ENCODE data around the gene TRPM3. TPM values are rescaled to one million over a fixed set of nuclear protein-coding genes. Genes with fewer than 3 reads are reported as not detected.

The TRPM3 gene
- total RNA-seq, 1 experiment from 2014 or later: 5.4 TPM

DNA sequence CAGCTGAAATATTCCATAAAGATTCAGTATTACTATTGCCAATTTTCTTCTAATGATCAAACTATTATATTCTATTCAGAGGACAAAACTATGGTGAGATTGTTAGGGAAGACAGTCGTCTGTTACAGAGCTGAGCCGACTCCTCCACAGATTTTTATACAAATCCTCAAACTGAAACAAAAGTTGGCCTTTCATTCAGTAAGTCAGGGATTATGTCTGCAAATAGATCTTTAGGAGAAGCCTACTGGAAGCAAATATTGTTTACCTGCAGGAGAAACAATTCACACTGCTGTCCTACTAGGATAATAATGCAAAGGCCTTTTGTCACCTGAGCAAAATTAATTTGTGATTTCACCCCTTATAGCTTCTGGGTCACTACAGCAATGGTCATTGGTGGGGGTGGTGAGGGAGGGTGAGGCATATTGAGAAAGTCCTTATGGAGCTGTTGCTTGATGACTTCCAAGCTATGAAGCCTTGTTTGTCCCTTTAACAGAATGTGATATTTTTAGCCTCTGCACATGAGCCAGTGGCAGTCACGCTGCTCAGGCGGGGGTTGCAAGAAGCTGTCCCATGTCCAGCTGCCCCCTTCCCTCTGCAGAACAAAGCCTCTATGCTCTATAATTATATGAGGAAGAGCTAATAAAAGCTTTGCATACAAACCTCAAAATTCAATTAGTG is 506.5 kb downstream of the TRPM3 start (continued):
- no peak for TF ChIP-seq EMX1 (CRISPR knock-in tag; IDR thresholded peaks at IDR 0.05)
- TF ChIP-seq FOXJ3 (CRISPR knock-in tag; IDR thresholded peaks at IDR 0.05; ENCODE audit: borderline replicate concordance): no peak
- no peak for TF ChIP-seq NR3C1 (CRISPR knock-in tag; conservative IDR thresholded peaks at IDR 0.05; ENCODE audit: low read depth)
- TF ChIP-seq, protein P1, sequence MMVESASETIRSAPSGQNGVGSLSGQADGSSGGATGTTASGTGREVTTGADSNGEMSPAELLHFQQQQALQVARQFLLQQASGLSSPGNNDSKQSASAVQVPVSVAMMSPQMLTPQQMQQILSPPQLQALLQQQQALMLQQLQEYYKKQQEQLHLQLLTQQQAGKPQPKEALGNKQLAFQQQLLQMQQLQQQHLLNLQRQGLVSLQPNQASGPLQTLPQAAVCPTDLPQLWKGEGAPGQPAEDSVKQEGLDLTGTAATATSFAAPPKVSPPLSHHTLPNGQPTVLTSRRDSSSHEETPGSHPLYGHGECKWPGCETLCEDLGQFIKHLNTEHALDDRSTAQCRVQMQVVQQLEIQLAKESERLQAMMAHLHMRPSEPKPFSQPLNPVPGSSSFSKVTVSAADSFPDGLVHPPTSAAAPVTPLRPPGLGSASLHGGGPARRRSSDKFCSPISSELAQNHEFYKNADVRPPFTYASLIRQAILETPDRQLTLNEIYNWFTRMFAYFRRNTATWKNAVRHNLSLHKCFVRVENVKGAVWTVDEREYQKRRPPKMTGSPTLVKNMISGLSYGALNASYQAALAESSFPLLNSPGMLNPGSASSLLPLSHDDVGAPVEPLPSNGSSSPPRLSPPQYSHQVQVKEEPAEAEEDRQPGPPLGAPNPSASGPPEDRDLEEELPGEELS (CRISPR knock-in tag; IDR thresholded peaks at IDR 0.05): no peak
- TF ChIP-seq ZNF232 (CRISPR knock-in tag; IDR thresholded peaks at IDR 0.05): no peak
- TF ChIP-seq PRRX2 (CRISPR knock-in tag; IDR thresholded peaks at IDR 0.05): no peak
- TF ChIP-seq RORB (CRISPR knock-in tag; IDR thresholded peaks at IDR 0.05): no peak
- TF ChIP-seq JAZF1 (CRISPR knock-in tag; IDR thresholded peaks at IDR 0.05): no peak
- no peak for TF ChIP-seq MYBL2 (CRISPR knock-in tag; IDR thresholded peaks at IDR 0.05)

DNA sequence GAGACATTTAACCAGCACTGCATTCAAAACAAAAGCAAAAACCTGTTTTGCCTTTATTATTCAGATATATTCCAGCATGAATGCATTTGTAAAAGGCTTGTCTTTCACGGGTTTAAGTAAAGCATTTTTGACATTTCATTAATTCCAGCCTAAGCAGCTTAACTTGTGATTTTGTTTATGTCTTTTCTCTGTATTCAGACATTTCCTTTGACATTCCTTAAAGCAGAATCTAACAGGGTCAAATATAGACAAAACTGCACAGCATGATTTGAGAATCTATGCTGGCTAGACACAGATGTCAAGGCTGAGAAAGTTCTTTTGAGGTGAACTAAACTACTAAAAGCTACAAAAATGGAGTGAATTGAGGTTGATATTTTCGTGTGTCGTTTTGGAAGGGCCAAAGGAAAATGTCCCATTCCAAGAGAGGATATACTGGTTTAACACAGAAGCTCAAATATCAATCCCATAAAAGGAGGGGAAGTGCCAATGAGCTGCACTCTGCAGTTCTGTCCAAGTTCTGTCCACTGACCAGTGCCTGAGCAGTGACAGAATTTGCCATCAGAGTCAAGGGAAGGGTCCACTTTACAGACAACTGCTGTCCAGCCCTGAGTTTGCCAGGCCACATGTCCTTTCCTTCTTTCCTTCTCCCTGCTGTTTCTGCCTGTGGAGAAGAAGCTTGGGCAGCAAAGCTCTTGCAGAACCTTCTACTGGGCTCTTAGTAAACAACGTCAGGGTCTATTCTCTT is 508.2 kb downstream of the TRPM3 start:
- POLR2A ChIA-PET: no interaction called here
- no peaks in the 10 kb centered on the region; the same call in 1 of the 2 replicates for H3K36me3 Mint-ChIP-seq
- no peak overlapping the region for H3K27ac Mint-ChIP-seq
- CTCF ChIA-PET: interaction anchor here (0.8 to 1.3 kb wide), 3 partner anchors 11 to 27 kb away, joined by 3 to 4 read pairs (median 4); no protein-coding TSS in a partner anchor
- no peaks in the 10 kb centered on the region for H3K27me3 Mint-ChIP-seq (ENCODE audit: low read depth)
- H3K4me3 Mint-ChIP-seq: no peak overlapping the region
- H3K4me1 Mint-ChIP-seq: peaks cover 8% of the 10 kb centered on the region
- ATAC-seq (no peak), DNase-seq (ENCODE audit: low spot score) (no peak)
- no peaks in the 10 kb centered on the region for H3K9me3 Mint-ChIP-seq
- no peak for TF ChIP-seq SOX15 (CRISPR knock-in tag; IDR thresholded peaks at IDR 0.05)
- TF ChIP-seq NR1H2 (CRISPR knock-in tag; IDR thresholded peaks at IDR 0.05): no peak
- TF ChIP-seq ZNF232 (CRISPR knock-in tag; IDR thresholded peaks at IDR 0.05): no peak
- TF ChIP-seq, protein P2, sequence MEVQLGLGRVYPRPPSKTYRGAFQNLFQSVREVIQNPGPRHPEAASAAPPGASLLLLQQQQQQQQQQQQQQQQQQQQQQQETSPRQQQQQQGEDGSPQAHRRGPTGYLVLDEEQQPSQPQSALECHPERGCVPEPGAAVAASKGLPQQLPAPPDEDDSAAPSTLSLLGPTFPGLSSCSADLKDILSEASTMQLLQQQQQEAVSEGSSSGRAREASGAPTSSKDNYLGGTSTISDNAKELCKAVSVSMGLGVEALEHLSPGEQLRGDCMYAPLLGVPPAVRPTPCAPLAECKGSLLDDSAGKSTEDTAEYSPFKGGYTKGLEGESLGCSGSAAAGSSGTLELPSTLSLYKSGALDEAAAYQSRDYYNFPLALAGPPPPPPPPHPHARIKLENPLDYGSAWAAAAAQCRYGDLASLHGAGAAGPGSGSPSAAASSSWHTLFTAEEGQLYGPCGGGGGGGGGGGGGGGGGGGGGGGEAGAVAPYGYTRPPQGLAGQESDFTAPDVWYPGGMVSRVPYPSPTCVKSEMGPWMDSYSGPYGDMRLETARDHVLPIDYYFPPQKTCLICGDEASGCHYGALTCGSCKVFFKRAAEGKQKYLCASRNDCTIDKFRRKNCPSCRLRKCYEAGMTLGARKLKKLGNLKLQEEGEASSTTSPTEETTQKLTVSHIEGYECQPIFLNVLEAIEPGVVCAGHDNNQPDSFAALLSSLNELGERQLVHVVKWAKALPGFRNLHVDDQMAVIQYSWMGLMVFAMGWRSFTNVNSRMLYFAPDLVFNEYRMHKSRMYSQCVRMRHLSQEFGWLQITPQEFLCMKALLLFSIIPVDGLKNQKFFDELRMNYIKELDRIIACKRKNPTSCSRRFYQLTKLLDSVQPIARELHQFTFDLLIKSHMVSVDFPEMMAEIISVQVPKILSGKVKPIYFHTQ (CRISPR knock-in tag; IDR thresholded peaks at IDR 0.05): no peak
- TF ChIP-seq, protein P3, sequence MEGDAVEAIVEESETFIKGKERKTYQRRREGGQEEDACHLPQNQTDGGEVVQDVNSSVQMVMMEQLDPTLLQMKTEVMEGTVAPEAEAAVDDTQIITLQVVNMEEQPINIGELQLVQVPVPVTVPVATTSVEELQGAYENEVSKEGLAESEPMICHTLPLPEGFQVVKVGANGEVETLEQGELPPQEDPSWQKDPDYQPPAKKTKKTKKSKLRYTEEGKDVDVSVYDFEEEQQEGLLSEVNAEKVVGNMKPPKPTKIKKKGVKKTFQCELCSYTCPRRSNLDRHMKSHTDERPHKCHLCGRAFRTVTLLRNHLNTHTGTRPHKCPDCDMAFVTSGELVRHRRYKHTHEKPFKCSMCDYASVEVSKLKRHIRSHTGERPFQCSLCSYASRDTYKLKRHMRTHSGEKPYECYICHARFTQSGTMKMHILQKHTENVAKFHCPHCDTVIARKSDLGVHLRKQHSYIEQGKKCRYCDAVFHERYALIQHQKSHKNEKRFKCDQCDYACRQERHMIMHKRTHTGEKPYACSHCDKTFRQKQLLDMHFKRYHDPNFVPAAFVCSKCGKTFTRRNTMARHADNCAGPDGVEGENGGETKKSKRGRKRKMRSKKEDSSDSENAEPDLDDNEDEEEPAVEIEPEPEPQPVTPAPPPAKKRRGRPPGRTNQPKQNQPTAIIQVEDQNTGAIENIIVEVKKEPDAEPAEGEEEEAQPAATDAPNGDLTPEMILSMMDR (IDR thresholded peaks at IDR 0.05): no peak
- TF ChIP-seq, protein P4, sequence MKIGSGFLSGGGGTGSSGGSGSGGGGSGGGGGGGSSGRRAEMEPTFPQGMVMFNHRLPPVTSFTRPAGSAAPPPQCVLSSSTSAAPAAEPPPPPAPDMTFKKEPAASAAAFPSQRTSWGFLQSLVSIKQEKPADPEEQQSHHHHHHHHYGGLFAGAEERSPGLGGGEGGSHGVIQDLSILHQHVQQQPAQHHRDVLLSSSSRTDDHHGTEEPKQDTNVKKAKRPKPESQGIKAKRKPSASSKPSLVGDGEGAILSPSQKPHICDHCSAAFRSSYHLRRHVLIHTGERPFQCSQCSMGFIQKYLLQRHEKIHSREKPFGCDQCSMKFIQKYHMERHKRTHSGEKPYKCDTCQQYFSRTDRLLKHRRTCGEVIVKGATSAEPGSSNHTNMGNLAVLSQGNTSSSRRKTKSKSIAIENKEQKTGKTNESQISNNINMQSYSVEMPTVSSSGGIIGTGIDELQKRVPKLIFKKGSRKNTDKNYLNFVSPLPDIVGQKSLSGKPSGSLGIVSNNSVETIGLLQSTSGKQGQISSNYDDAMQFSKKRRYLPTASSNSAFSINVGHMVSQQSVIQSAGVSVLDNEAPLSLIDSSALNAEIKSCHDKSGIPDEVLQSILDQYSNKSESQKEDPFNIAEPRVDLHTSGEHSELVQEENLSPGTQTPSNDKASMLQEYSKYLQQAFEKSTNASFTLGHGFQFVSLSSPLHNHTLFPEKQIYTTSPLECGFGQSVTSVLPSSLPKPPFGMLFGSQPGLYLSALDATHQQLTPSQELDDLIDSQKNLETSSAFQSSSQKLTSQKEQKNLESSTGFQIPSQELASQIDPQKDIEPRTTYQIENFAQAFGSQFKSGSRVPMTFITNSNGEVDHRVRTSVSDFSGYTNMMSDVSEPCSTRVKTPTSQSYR (CRISPR knock-in tag; IDR thresholded peaks at IDR 0.05): no peak
- TF ChIP-seq PRRX2 (CRISPR knock-in tag; IDR thresholded peaks at IDR 0.05): no peak
- TF ChIP-seq ZNF263 (CRISPR knock-in tag; IDR thresholded peaks at IDR 0.05; ENCODE audit: low read depth): no peak
- no peak for TF ChIP-seq FOXJ3 (CRISPR knock-in tag; IDR thresholded peaks at IDR 0.05; ENCODE audit: borderline replicate concordance)
- TF ChIP-seq ATF1 (CRISPR knock-in tag; IDR thresholded peaks at IDR 0.05): no peak
- TF ChIP-seq, protein P5, sequence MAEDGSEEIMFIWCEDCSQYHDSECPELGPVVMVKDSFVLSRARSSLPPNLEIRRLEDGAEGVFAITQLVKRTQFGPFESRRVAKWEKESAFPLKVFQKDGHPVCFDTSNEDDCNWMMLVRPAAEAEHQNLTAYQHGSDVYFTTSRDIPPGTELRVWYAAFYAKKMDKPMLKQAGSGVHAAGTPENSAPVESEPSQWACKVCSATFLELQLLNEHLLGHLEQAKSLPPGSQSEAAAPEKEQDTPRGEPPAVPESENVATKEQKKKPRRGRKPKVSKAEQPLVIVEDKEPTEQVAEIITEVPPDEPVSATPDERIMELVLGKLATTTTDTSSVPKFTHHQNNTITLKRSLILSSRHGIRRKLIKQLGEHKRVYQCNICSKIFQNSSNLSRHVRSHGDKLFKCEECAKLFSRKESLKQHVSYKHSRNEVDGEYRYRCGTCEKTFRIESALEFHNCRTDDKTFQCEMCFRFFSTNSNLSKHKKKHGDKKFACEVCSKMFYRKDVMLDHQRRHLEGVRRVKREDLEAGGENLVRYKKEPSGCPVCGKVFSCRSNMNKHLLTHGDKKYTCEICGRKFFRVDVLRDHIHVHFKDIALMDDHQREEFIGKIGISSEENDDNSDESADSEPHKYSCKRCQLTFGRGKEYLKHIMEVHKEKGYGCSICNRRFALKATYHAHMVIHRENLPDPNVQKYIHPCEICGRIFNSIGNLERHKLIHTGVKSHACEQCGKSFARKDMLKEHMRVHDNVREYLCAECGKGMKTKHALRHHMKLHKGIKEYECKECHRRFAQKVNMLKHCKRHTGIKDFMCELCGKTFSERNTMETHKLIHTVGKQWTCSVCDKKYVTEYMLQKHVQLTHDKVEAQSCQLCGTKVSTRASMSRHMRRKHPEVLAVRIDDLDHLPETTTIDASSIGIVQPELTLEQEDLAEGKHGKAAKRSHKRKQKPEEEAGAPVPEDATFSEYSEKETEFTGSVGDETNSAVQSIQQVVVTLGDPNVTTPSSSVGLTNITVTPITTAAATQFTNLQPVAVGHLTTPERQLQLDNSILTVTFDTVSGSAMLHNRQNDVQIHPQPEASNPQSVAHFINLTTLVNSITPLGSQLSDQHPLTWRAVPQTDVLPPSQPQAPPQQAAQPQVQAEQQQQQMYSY (CRISPR knock-in tag; IDR thresholded peaks at IDR 0.05): no peak
- TF ChIP-seq FOXP1 (CRISPR knock-in tag; IDR thresholded peaks at IDR 0.05; ENCODE audit: borderline replicate concordance): no peak
- TF ChIP-seq ZNF671 (CRISPR knock-in tag; IDR thresholded peaks at IDR 0.05): no peak
- TF ChIP-seq NFYB (CRISPR knock-in tag; conservative IDR thresholded peaks at IDR 0.05; ENCODE audit: low read depth): no peak
- TF ChIP-seq, protein P6, sequence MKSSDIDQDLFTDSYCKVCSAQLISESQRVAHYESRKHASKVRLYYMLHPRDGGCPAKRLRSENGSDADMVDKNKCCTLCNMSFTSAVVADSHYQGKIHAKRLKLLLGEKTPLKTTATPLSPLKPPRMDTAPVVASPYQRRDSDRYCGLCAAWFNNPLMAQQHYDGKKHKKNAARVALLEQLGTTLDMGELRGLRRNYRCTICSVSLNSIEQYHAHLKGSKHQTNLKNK (CRISPR knock-in tag; IDR thresholded peaks at IDR 0.05): no peak
- no peak for TF ChIP-seq TP53 (CRISPR knock-in tag; IDR thresholded peaks at IDR 0.05)

All from WTC11 (cell line).